MG63 (cell line): Measurements from ENCODE around the gene OSBPL3. TPM values are rescaled to one million over a fixed set of nuclear protein-coding genes. Genes with fewer than 3 reads are reported as not detected.
A peak's percentile ranks its signal among the peaks of the same experiment; 100 is the strongest.

Experiments used
- DNase-seq: peaks from one replicate; pipeline ENCODE4 v3.0.0-alpha.2; 2020
- H3K27me3 ChIP-seq: fragments of 250-450 bp; sonication (Bioruptor Pico); 2 replicates; pipeline ENCODE4 v1.5.1; 2020; ENCODE audit warnings: mild to moderate bottlenecking, moderate library complexity
- H3K36me3 ChIP-seq: fragments of 250-450 bp; sonication (Bioruptor Pico); 2 replicates; pipeline ENCODE4 v1.5.1; 2020; ENCODE audit warnings: mild to moderate bottlenecking, moderate library complexity
- H3K4me3 ChIP-seq: fragments of 250-450 bp; sonication (Bioruptor Pico); 2 replicates; pipeline ENCODE4 v1.5.1; 2020; ENCODE audit warnings: mild to moderate bottlenecking, moderate library complexity
- H3K9me3 ChIP-seq: fragments of 250-450 bp; sonication (Bioruptor Pico); 2 replicates; pipeline ENCODE4 v1.5.1; 2020; ENCODE audit warnings: mild to moderate bottlenecking, moderate library complexity
- total RNA-seq: library from RNA; depleted of rRNA; stranded (reverse); fragments of >200 nt; shearing (Covaris generic); gene quantifications from 2 replicates; pipeline ENCODE4 v1.2.3, GENCODE V29; 2014; ENCODE audit warnings: low replicate concordance

OSBPL3 gene
- total RNA-seq, 1 experiment from 2014 or later, result 5.6 TPM

DNA sequence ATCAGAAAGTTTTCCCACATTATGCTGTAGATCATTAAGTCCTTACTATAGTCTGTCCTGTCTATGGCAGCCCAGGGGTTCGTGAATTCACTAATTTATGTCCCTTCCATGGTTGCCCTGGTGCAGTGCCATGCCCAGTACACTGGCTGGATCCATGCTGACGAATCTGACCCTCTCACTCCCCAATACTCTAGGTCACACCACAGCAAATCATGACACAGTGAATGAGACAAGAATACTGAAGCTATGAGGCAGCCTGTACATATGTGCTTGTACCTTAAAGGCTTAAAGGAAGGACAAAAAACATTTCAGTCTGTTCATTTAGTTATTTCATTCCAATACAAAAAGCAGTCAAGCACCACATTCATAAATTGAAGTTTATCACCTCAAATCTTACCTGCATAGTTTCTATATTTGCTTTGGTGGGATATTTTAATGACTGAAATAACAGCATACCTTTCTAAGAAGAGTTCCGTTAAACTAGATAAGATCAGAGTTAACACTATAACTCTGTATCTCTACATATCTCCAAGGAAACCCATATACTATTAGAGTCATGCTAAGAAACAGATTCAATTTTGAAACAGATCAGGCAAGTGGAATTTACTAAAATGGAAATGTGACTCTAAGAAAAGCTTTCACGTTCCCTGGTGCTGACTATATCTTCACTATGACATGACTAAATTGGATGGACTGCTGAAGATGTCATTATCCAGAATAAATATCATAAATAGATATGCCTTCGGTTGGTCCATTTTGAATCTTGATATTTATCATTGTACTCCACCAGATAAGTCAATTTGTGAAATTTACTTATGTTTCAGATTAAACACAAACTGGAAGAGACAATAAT, 36.7 kb downstream of the OSBPL3 start:
- DNase-seq, result no peak
- H3K4me3 ChIP-seq, result no peak overlapping the region
- no peaks in the 10 kb centered on the region for H3K27me3 ChIP-seq
- H3K36me3 ChIP-seq, result no peaks in the 10 kb centered on the region; the same call in 1 of the 2 replicates
- H3K9me3 ChIP-seq, result no peaks in the 10 kb centered on the region

DNA sequence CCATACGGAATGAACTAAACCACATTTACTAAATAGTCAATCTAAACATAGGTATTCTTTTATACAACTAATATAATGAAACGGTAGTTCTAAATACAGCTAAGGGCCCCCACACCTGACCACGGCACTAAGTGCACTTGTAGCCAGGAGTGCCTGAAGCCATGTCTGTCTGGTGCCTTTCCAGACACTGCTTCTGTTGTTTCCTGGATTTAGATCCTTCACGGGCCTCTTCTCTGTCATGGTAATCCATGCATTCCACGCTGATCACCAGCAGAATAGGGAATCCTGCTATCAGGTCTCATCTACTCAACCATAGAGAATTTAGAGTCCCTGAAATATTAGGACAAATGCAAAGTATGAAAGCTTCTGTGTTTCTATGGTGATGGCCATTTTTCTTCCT, 37.8 kb downstream of the OSBPL3 start:
- DNase-seq, result no peak
- no peak overlapping the region for H3K4me3 ChIP-seq
- H3K9me3 ChIP-seq, result no peaks in the 10 kb centered on the region
- H3K27me3 ChIP-seq, result no peaks in the 10 kb centered on the region
- H3K36me3 ChIP-seq, result no peaks in the 10 kb centered on the region; the same call in 1 of the 2 replicates

DNA sequence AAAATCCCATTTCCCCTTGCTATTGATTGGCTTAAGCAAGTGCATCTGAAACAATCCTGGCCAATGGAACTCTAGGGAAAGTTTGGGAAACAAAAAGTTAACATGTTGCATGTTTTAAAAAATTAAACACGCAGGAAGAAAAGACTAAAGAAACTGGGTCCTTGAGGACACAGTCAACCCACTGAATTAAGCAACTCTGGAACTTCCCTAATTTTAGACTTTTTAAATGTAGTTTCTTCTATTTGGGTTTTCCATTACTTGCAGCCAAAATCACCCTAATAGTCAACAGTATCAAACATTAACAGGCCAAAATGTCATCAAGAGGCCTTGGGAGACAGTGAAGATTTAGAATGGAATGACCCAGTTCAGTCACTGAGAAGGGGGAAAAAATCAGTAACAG, 40.6 kb downstream of the OSBPL3 start:
- Histone ChIP-seq H3K36me3 (no peaks in the 10 kb centered on the region; the same call in 1 of the 2 replicates), H3K4me3 (no peak overlapping the region), H3K9me3 (no peaks in the 10 kb centered on the region), H3K27me3 (no peaks in the 10 kb centered on the region)
- DNase-seq, result no peak

DNA sequence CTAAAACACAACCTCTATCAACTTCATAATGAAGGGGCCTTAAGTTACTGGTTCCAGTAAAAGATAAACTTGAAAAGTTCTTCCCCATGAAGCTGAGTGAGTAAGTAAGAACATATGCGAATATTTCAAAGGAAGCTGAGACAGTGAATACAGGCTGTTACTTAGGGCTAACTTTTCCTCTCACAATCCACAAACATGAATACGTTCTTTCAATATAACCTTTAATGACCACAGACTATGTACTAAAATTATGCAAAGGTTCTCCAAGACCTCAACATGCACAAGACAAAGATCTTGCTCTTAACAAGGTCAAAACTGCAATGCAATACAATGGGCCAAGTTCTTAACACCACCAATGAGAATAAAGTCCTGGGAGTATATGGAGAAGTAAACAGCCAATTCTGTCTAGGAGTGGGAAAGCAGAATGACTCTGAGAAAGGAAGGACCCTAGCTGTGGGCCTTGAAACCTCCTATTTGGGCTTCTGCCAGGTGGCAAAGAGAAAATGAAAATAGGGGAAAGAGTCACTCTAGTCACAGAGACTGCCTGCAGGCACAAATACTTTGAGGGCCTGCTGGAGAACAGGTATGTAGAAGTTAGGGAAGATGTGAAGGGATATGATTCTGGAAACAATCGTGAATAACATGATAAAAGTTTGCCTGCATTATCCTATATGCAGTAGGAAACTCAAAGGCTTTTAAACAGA, 43.7 kb downstream of the OSBPL3 start:
- Histone ChIP-seq H3K36me3 (no peaks in the 10 kb centered on the region; the same call in 1 of the 2 replicates), H3K9me3 (no peaks in the 10 kb centered on the region), H3K27me3 (no peaks in the 10 kb centered on the region), H3K4me3 (no peak overlapping the region)
- DNase-seq, result no peak

DNA sequence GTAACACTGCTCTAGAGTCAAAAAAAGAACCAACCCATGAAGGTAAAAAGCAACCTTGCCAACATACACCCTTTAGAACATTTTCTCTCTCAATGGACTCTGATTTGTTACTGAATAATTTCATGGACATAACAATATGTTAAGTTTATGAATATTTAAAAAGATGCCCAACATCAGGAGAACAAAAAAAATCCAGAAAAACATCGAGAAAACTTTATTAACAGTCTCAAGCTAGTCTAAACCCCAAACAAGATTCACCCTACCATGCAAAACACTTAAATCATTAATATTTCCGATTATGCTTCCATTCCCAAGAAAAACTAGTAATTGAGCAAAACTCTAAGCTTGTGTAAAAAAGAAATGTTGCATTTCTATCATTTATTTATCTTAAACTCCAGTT, 46.7 kb downstream of the OSBPL3 start:
- Histone ChIP-seq H3K4me3 (no peak overlapping the region), H3K27me3 (no peaks in the 10 kb centered on the region), H3K9me3 (no peaks in the 10 kb centered on the region), H3K36me3 (no peaks in the 10 kb centered on the region; the same call in none of the 2 replicates)
- DNase-seq, result no peak

DNA sequence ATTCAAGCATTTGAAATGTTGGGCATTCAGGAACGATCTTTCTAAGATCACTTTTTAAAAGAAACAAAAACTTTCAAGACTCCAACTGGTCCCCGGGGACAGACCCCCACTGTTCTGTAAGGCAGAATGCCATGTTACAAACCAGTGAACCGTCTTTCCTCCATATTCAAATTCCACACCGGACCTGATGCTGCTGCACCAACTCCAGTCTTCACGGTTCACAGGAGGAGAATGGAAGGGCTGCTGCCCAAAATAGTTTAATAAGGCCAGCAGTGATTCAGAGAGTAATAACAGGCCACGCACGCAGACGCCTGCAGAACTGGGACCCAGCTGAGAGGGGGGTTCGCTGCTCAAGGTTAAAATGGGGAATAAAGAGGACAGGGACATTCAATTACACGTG, 47.2 kb downstream of the OSBPL3 start:
- Histone ChIP-seq H3K27me3 (no peaks in the 10 kb centered on the region), H3K4me3 (no peak overlapping the region), H3K9me3 (no peaks in the 10 kb centered on the region), H3K36me3 (no peaks in the 10 kb centered on the region; the same call in 1 of the 2 replicates)
- DNase-seq, result peak; percentile 57

DNA sequence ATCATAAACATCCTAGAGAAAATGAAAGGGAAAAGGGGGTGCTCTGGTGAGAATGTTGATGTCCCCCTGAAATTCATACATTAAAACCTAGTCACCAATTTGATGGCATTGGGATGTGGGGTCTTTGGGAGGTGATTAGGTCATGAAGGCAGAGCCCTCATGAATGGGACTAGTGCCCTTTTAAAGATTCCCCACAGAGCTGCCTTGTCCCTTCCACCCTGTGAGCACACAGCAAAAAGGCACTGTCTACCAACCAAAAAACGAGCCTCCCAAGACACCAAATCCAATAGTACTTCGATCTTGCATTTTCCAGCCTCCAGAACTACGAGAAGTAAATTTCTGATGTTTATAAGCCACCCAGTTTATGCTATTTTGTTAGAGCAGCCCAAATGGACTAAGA, 47.6 kb downstream of the OSBPL3 start:
- no peak for DNase-seq
- Histone ChIP-seq H3K36me3 (no peaks in the 10 kb centered on the region; the same call in 1 of the 2 replicates), H3K4me3 (no peak overlapping the region), H3K27me3 (no peaks in the 10 kb centered on the region), H3K9me3 (no peaks in the 10 kb centered on the region)

DNA sequence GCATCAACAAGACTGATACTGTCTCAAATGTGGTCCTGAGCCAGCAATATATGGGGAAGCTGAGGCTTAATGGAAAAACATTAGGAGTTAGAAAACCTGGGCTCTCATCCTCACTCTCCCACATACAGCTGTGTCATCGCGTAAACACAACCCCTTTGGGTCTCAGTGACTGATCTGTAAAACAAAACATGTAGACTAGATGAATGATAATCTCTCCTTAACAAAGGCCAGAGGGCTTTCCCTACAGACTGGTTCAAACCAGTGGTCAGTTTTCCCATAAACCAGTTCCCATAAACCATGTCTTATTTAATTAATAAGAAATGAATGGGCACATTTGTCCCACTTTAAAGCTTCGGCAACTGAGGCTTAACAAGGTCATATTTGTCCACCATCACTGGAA, 48.1 kb downstream of the OSBPL3 start:
- no peaks in the 10 kb centered on the region for H3K27me3 ChIP-seq
- no peak overlapping the region for H3K4me3 ChIP-seq
- no peaks in the 10 kb centered on the region; the same call in 1 of the 2 replicates for H3K36me3 ChIP-seq
- no peak for DNase-seq
- no peaks in the 10 kb centered on the region for H3K9me3 ChIP-seq

DNA sequence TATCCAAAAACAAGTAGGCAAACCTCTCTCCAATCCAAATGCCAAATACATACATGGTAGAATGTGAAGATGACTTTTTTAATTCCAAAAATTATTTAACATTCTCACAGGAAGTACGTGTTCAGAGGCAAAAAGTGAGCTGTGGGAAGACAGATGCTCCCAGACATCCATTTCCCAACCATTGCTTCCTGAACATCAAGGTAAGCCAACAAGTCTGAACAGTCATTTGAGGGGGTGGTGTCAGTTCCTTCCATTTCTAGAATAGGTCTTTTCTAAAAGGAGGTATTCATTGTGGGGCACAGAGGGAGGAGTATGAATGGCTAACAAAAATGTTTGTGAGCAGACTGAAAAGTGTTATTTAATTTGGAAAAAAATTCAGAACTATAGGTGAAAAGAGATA, 49.1 kb downstream of the OSBPL3 start:
- no peaks in the 10 kb centered on the region for H3K27me3 ChIP-seq
- H3K9me3 ChIP-seq, result no peaks in the 10 kb centered on the region
- H3K4me3 ChIP-seq, result no peak overlapping the region
- no peaks in the 10 kb centered on the region; the same call in 1 of the 2 replicates for H3K36me3 ChIP-seq
- no peak for DNase-seq

DNA sequence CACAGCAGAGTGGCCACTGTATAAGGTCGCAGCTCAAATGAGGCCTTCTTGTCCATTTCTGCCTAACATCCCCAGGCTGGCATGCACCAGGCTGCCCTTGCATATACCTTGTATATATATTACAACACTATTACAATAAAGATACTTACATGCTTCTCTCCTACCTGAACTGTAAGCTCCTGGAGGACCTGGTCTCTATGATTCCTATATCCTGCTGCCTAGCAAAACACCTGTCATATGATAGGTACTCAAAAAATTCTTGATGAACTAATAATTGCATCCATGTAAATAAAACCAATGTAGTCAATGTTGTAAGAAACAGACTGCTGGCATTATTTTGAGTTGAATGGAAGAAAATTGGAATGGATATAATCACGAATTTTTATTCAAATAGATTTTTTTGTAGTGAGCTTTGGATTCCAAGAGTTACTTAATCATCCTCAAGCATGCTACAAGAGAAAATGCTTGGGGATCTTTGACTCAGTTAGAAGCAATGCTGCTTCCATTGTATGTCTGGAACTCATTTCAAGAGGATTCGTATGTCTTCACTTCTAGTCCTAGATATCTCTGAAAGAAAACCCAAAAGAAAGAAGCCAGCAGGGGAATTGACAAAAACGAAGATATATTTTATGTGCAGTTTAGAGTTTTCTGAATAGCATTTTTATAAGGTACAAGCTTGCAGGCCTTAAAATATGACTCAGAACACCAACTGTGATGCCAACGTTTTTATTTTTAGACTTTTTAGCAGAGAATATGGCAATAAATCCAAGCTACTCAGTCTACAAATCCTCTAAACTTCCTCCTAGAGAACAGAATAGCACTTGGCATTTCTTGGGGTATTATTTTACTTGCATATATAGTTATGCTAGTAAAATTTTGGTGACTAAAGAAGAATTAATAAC, 53.1 kb downstream of the OSBPL3 start:
- no peak for DNase-seq
- no peaks in the 10 kb centered on the region for H3K27me3 ChIP-seq
- no peak overlapping the region for H3K4me3 ChIP-seq
- no peaks in the 10 kb centered on the region for H3K9me3 ChIP-seq
- H3K36me3 ChIP-seq, result no peaks in the 10 kb centered on the region; the same call in 1 of the 2 replicates

DNA sequence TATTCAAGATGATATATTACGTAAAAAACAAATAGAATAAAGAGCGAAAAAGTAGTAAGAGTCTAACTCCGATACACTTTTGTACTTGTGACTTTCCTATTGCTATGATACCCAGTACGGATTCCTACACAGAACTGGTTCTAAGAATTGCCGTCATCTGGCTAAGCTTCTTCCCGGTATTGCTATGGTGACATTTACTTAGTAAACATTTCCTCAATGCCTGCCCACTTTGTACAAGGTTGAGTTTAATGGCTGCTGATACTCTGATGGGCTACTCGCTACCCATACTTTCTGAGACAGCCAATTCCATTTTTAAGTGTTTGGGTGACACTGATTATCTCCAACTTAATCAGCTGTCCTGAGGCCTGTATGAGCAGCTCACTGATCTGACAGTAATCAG, 55.6 kb downstream of the OSBPL3 start:
- Histone ChIP-seq H3K9me3 (no peaks in the 10 kb centered on the region), H3K27me3 (no peaks in the 10 kb centered on the region), H3K36me3 (no peaks in the 10 kb centered on the region), H3K4me3 (no peak overlapping the region)
- no peak for DNase-seq

DNA sequence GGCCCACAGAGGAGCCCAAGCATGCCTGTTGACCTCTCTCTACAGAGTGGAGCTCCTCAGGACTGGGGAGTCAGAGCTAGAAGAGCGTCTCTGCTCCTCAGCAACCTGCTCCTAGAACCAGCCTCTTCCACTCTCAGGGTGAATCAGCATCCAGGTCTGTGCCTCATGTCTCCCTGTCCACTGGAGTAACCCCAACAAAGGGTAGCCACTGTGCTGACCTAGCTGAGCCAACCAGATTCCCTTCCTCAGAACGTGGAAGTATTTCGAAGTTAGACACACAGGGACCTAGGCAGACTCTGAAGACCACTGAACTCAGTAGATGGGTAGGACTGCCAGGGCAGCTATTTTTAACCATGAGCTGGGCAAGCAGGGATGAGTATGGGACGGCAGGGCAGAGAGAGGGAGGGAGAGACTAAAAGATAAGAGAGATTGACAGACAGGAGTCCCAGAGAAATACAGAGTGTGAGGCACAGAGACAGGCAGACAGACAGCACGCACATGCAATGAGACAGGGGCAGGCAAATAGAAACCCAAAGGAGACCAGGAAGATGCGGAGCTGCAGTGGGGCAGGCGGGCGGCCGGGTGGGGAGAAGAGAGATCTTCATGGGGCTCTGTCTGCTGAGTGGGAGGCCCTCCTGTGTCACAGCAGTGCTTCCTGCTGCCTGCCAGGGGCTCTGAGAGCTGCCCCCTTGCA, 56.7 kb downstream of the OSBPL3 start:
- no peaks in the 10 kb centered on the region for H3K27me3 ChIP-seq
- H3K36me3 ChIP-seq, result no peaks in the 10 kb centered on the region
- H3K4me3 ChIP-seq, result no peak overlapping the region
- H3K9me3 ChIP-seq, result no peaks in the 10 kb centered on the region
- DNase-seq, result no peak

DNA sequence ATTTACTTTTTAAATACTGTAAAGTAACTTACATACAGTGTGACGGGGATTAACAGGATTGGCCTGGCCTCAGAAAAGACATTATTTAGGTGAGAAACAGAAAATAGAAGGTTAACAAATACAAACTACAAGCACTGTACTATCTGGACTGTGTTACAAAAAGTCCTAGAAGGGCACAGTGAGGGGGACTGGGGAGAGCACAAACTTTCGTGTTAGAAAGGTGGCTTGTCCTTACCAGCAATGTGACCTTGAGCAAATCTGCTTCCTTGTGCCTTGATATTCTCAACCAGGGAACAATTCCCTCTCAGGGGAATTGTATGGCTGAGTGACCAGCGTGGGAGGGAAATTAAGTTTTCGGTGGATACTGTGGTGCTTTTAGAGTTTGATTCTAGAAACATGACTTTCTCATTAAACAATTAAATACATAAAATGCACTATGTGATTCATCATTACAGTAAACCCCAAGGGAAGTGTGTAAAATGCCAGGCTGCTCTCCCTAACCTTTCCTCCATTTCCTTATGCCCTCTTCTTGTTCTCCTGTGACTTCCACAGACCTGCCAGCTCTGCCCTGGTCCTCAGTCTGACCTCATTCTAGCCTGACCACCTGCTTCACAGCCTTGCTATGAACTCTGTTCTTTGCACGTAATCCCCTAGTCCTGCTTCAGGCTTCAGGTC, 57.7 kb downstream of the OSBPL3 start:
- Histone ChIP-seq H3K27me3 (no peaks in the 10 kb centered on the region), H3K36me3 (no peaks in the 10 kb centered on the region), H3K9me3 (no peaks in the 10 kb centered on the region), H3K4me3 (no peak overlapping the region)
- peak; percentile 56 for DNase-seq

DNA sequence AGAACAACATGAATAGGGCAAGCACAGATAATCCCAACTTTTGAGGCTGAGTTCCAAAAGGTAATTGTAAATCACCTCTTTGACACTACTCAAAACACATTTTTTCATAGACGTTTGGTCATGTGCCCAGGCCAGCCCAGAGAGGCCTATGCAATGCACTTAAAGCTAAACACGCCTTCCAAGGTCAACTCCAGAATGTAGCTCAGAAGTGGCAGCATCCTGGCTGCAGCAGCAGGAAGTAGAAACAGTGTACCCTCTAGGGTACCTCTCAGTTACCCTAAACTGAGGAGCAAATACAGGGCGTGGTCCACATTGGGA, 58.7 kb downstream of the OSBPL3 start:
- peak; percentile 20 for DNase-seq
- Histone ChIP-seq H3K27me3 (no peaks in the 10 kb centered on the region), H3K9me3 (no peaks in the 10 kb centered on the region), H3K36me3 (no peaks in the 10 kb centered on the region), H3K4me3 (no peak overlapping the region)

DNA sequence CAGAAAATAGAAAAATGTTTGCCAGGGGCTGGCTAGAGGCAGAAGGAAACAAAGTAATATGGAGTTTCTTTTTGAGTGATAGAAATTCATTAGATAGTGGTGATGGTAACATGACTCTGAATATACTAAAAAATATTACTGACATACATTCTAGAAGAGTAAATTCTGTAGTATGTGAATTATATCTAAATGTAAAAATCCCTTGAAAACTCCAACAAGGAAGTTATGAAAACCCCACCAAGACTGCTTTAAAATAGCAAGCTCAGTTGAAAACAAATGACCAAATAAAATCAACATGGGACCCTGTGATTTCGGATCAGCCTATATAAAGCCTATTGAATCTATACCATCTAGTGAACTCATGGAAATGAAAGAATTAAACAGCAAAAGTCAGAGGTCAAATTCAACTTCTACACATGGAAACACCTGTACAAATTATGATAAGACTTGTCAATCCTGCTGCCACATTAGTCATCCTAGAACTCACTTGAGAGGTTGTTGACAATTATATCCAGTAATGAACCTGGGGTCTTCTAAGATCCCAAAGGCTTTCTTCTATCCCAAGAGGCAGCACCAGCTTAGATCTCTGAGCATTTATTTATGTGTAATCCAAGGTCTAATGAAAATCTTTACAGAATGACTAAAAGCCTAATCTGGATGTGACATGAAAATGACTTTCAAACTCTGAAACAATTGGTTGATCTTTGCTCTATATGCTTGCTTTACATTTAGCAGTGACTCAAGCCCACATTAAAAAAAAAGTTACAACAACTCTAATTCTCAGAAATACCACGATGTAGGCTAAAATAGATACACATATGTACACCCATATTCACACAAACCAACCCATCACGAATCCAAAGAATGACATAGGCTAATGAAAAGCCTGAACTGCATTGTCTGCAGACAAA, 59.3 kb downstream of the OSBPL3 start:
- no peaks in the 10 kb centered on the region for H3K36me3 ChIP-seq
- H3K9me3 ChIP-seq, result no peaks in the 10 kb centered on the region
- H3K4me3 ChIP-seq, result no peak overlapping the region
- H3K27me3 ChIP-seq, result no peaks in the 10 kb centered on the region
- DNase-seq, result no peak
